BLaER1 (cell line): ENCODE results near the gene CENPA.
"Not testable (repeated sequence)": the region's sequence is repeated elsewhere in the genome, so short reads cannot be mapped to it uniquely, and the experiment has no call there.

ENCODE experiments used
- H3K27ac ChIP-seq: shearing (Covaris generic); formaldehyde crosslinking; 2 replicates; pipeline ENCODE4 v1.8.1; 2022
- H3K27me3 ChIP-seq: shearing (Covaris generic); formaldehyde crosslinking; 2 replicates; pipeline ENCODE4 v1.8.1; 2022
- H3K36me3 ChIP-seq: shearing (Covaris generic); formaldehyde crosslinking; 2 replicates; pipeline ENCODE4 v1.8.1; 2022
- H3K4me1 ChIP-seq: shearing (Covaris generic); formaldehyde crosslinking; 2 replicates; pipeline ENCODE4 v1.8.1; 2022
- H3K4me2 ChIP-seq: shearing (Covaris generic); formaldehyde crosslinking; 2 replicates; pipeline ENCODE4 v1.8.1; 2022
- H3K4me3 ChIP-seq: shearing (Covaris generic); formaldehyde crosslinking; 2 replicates; pipeline ENCODE4 v1.8.1; 2022
- H3K9ac ChIP-seq: shearing (Covaris generic); formaldehyde crosslinking; 2 replicates; pipeline ENCODE4 v1.8.1; 2022
- H3K9me3 ChIP-seq: shearing (Covaris generic); formaldehyde crosslinking; 2 replicates; pipeline ENCODE4 v1.8.1; 2022
- H4K20me1 ChIP-seq: shearing (Covaris generic); formaldehyde crosslinking; 2 replicates; pipeline ENCODE4 v1.8.1; 2022
- Cebpa-rat ChIP-seq: shearing (Covaris generic); IDR thresholded peaks from 2 replicates; pipeline ENCODE4 v1.8.1; 2022

Gene CENPA

GRCh38 chr2:26758790-26759321 is 27.0 kb upstream of the CENPA start:
- Histone ChIP-seq H3K4me2 (peak overlapping the region; percentile 31; the same call in 1 of the 2 replicates), H3K9me3 (no peaks in the 10 kb centered on the region), H3K4me1 (peaks cover 42% of the 10 kb centered on the region), H3K27me3 (no peaks in the 10 kb centered on the region), H3K27ac (no peak overlapping the region), H3K9ac (no peak overlapping the region), H3K4me3 (no peak overlapping the region), H3K36me3 (no peaks in the 10 kb centered on the region), H4K20me1 (no peaks in the 10 kb centered on the region)
- no peak for TF ChIP-seq Cebpa-rat

DNA sequence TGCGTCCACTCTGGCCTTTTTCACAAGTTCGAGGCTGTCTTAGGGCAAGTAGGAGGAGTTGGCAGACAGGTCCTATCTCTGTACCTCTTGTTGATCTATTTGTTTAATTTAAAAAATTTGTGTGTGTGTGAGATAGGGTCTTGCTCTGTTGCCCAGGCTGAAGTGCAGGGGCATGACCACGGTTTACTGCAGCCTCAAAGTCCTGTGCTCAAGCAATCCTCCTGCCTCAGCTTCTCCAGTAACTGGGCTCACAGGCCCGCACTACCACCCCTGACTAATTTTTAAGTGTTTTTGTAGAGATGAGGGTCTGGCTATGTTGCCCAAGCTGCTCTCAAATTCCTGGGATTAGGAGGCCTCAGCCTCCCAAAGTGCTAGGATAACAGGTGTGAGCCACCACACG is 26.0 kb upstream of the CENPA start:
- Histone ChIP-seq H3K27ac (no peak overlapping the region), H3K36me3 (no peaks in the 10 kb centered on the region), H3K4me3 (no peak overlapping the region), H3K4me2 (no peak overlapping the region), H3K9ac (no peak overlapping the region), H3K4me1 (peaks cover 37% of the 10 kb centered on the region), H4K20me1 (peaks cover 3% of the 10 kb centered on the region; the same call in 1 of the 2 replicates), H3K9me3 (no peaks in the 10 kb centered on the region), H3K27me3 (no peaks in the 10 kb centered on the region)
- no peak for TF ChIP-seq Cebpa-rat

GRCh38 chr2:26760991-26761390 is 24.9 kb upstream of the CENPA start:
- H3K4me3 ChIP-seq, H3K27me3 ChIP-seq, H3K9me3 ChIP-seq, H3K4me2 ChIP-seq, H3K27ac ChIP-seq, H3K36me3 ChIP-seq, H3K9ac ChIP-seq: not testable (repeated sequence)
- Histone ChIP-seq H3K4me1 (peaks cover 38% of the 10 kb centered on the region), H4K20me1 (peaks cover 15% of the 10 kb centered on the region)

DNA sequence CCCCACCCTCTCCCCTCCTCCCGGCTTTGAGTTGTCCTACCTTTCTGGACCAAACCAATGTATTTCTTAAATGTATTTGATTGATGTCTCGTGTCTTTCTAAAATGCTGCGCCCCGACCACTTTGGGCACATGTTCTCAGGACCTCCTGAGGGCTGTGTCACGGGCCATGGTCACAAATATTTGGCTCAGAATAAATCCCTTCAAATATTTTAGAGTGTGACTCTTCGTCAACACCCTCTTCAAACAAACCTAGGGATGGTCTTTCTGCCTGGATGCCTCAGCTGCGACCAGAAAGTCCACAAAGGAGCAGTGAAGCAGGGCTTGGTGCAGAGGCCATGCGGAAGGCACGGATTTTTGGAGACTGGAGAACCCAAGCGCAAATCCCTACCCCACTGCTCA is 22.8 kb upstream of the CENPA start:
- no peak overlapping the region for H3K27ac ChIP-seq
- H3K27me3 ChIP-seq: no peaks in the 10 kb centered on the region
- no peaks in the 10 kb centered on the region for H3K9me3 ChIP-seq
- no peak overlapping the region for H3K9ac ChIP-seq
- H3K4me2 ChIP-seq: peak overlapping the region; percentile 96; the same call in 1 of the 2 replicates
- H3K36me3 ChIP-seq: peaks cover 8% of the 10 kb centered on the region
- peaks cover 35% of the 10 kb centered on the region for H4K20me1 ChIP-seq
- peaks cover 48% of the 10 kb centered on the region for H3K4me1 ChIP-seq
- TF ChIP-seq Cebpa-rat: no peak
- no peak overlapping the region for H3K4me3 ChIP-seq

DNA sequence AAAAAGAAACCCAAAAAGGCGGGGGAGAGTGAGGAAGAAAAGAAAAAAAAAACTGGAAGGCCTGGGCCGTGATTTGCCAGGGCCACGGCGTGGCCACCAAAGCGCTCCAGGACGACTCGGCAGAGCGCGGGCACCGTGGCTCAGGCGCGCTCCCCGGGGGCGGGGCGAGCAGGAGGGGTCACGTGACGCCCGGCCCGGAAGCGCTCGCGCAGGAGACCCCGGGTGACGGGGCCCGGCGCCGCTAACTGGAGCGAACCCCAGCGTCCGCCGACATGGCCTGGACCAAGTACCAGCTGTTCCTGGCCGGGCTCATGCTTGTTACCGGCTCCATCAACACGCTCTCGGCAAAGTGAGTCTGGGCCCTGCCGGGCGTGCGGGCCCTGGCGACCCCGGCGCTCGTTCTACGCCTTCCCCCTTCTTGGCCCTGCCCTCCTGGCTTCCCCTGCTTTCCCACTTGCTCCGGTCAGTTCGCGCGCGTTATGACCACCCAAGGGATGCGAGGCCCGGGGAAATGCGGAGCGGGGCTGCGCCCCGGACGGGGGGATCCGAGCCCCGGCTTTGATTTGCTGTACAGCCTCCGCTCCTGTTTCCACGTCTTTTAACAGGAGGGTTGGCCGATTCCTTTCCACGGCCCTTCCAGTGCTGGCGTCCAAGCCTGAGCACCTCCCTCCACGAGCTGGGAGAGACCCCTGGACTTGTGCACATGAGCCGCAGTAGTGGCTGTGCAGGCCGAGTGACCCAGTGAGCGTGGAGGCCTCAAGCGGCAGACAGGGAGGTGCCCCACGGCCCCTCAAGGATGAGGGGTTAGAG is 21.6 kb upstream of the CENPA start, which contains the start of gene SLC35F6:
Gene SLC35F6 (plus strand): TSS at position 207 of the 810 bp plus-strand sequence. CDS start 66 bp downstream, at position 273.
- Histone ChIP-seq H3K27ac (peak within 1 kb of the TSS; percentile 80), H3K9me3 (no peaks in the 10 kb centered on the region), H3K36me3 (peaks cover 18% of the 10 kb centered on the region), H3K4me3 (peak within 1 kb of the TSS; percentile 83), H3K27me3 (no peaks in the 10 kb centered on the region), H4K20me1 (peaks cover 47% of the 10 kb centered on the region), H3K4me2 (peak within 1 kb of the TSS; percentile 96), H3K9ac (peak within 1 kb of the TSS; percentile 92), H3K4me1 (peaks cover 46% of the 10 kb centered on the region)
- no peak for TF ChIP-seq Cebpa-rat

GRCh38 chr2:26764906-26765305 is 20.9 kb upstream of the CENPA start:
- H3K4me3 ChIP-seq: peak overlapping the region; percentile 83
- peak overlapping the region; percentile 96 for H3K4me2 ChIP-seq
- H3K27ac ChIP-seq: peak overlapping the region; percentile 80
- TF ChIP-seq Cebpa-rat: no peak
- H3K9ac ChIP-seq: peak overlapping the region; percentile 92
- peaks cover 52% of the 10 kb centered on the region for H3K4me1 ChIP-seq
- peaks cover 20% of the 10 kb centered on the region for H3K36me3 ChIP-seq
- peaks cover 53% of the 10 kb centered on the region for H4K20me1 ChIP-seq
- no peaks in the 10 kb centered on the region for H3K27me3 ChIP-seq
- no peaks in the 10 kb centered on the region for H3K9me3 ChIP-seq

DNA sequence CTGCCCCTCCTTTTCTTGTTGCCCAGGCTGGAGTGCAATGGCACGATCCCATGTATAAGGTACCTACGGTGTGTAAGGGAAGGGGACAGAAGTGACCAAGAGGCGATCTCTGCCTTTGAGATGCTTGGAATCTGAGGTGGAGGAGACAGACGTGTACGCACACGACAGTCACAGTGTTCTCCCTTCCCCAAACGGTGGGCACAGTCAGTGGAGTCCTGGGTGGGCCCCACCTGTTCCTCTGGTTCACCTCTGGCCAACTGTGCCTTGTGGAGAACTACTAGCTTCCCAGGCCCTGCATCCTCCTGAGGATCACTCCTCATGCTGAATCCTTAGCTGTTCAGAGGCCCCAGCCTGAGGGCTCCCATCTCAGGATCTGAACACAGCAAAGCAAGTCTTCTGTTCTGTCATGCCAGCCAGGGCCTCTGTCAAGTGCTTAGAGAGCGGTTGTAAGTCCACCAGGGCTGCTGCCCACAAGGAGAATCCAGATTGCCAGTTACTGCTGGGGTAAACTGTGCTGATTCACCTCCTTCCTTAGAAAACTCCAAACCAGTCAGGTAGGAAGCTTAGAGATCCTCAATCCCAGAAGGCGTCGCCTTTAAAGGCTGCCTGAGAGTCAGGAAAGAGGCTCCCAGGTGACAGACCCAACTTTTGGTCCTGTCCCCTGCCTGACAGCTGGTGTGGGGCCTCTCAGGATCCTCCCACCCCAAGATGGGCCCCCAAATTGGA is 20.2 kb upstream of the CENPA start:
- peak overlapping the region; percentile 83 for H3K4me3 ChIP-seq
- no peaks in the 10 kb centered on the region for H3K27me3 ChIP-seq
- peak overlapping the region; percentile 96 for H3K4me2 ChIP-seq
- H4K20me1 ChIP-seq: peaks cover 61% of the 10 kb centered on the region
- peak overlapping the region; percentile 92 for H3K9ac ChIP-seq
- H3K4me1 ChIP-seq: peaks cover 53% of the 10 kb centered on the region
- no peaks in the 10 kb centered on the region for H3K9me3 ChIP-seq
- TF ChIP-seq Cebpa-rat: no peak
- no peak overlapping the region for H3K27ac ChIP-seq
- peaks cover 23% of the 10 kb centered on the region for H3K36me3 ChIP-seq

- H3K4me1 ChIP-seq: peaks cover 68% of the 10 kb centered on the region
- H4K20me1 ChIP-seq: peaks cover 76% of the 10 kb centered on the region
- H3K27me3 ChIP-seq: no peaks in the 10 kb centered on the region
- no peaks in the 10 kb centered on the region for H3K9me3 ChIP-seq
- TF ChIP-seq Cebpa-rat: no peak
- H3K9ac ChIP-seq: peak overlapping the region; percentile 17; the same call in 1 of the 2 replicates
- no peak overlapping the region for H3K4me3 ChIP-seq
- peaks cover 25% of the 10 kb centered on the region for H3K36me3 ChIP-seq
- H3K4me2 ChIP-seq: no peak overlapping the region
- H3K27ac ChIP-seq: no peak overlapping the region
Measured at GRCh38 chr2:26767129-26767528, 18.7 kb upstream of the CENPA start.

- peaks cover 76% of the 10 kb centered on the region for H3K4me1 ChIP-seq
- H3K27me3 ChIP-seq: no peaks in the 10 kb centered on the region
- H3K9ac ChIP-seq: no peak overlapping the region
- H3K27ac ChIP-seq: no peak overlapping the region
- peaks cover 25% of the 10 kb centered on the region for H3K36me3 ChIP-seq
- H3K9me3 ChIP-seq: no peaks in the 10 kb centered on the region
- no peak overlapping the region for H3K4me3 ChIP-seq
- H3K4me2 ChIP-seq: no peak overlapping the region
- no peak for TF ChIP-seq Cebpa-rat
- peaks cover 84% of the 10 kb centered on the region for H4K20me1 ChIP-seq
Measured at GRCh38 chr2:26767894-26768487, 17.9 kb upstream of the CENPA start.
